Left renal cortex interstitium (tissue), 4 donors: Measurements from ENCODE around the gene CEACAM16. TPM values are rescaled to one million over a fixed set of nuclear protein-coding genes. Genes with fewer than 3 reads are reported as not detected.
"Not testable (repeated sequence)": the region's sequence is repeated elsewhere in the genome, so short reads cannot be mapped to it uniquely, and the experiment has no call there.

ENCODE experiments used
- DNase-seq, 4 donors: peaks; one replicate each; pipeline ENCODE4 v3.0.0-alpha.2; 2013; ENCODE audit warnings: low read depth in 4 of 4, low spot score in 2 of 4, missing footprints in 1 of 4
- polyA plus RNA-seq, 4 donors: library from polyadenylated mRNA; unstranded; fragments of 120-200 nt; gene quantifications; one replicate each; pipeline ENCODE4 v1.2.1, GENCODE V29; 2013; ENCODE audit not compliant: insufficient read length in 4 of 4

CEACAM16 gene, protein sequence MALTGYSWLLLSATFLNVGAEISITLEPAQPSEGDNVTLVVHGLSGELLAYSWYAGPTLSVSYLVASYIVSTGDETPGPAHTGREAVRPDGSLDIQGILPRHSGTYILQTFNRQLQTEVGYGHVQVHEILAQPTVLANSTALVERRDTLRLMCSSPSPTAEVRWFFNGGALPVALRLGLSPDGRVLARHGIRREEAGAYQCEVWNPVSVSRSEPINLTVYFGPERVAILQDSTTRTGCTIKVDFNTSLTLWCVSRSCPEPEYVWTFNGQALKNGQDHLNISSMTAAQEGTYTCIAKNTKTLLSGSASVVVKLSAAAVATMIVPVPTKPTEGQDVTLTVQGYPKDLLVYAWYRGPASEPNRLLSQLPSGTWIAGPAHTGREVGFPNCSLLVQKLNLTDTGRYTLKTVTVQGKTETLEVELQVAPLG
- not detected for polyA plus RNA-seq

DNA sequence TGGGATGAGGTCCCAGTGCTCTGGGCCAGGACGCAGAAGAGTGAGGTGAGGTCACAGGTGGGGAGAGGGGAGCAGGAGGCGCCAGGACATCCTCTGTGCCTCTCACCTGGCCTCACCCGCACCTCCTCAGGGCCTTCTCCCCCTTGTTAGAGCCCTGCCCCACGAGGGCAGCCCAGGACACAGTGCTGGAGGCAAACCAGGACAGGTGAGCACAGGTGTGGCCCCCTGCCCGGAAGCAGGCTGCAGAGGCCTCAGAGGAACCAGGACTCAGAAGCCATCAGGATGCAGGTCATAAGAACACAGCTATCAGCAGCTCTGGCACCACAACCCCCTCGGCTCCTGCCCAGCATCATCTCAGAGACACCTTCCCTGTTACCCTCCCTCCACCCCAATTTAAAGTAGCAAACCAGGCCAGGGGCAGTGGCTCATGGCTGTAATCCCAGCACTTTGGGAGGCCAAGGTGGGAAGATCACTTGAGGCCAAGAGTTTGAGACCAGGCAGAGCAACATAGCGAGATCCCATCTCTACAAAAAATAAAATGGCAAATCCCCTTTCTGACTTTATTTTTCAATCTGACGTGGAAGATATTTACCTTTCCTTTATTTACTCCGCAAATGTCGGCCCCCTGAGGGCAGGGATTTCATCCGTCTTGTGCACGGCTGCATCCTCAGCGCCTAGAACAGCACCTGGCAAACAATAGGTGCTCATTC lies at the start of gene CEACAM16:
Gene CEACAM16, plus strand, starts transcription at position 660 of the 710 bp plus-strand sequence. CDS start 2,306 bp downstream, outside the sequence.
- no peak for DNase-seq

DNA sequence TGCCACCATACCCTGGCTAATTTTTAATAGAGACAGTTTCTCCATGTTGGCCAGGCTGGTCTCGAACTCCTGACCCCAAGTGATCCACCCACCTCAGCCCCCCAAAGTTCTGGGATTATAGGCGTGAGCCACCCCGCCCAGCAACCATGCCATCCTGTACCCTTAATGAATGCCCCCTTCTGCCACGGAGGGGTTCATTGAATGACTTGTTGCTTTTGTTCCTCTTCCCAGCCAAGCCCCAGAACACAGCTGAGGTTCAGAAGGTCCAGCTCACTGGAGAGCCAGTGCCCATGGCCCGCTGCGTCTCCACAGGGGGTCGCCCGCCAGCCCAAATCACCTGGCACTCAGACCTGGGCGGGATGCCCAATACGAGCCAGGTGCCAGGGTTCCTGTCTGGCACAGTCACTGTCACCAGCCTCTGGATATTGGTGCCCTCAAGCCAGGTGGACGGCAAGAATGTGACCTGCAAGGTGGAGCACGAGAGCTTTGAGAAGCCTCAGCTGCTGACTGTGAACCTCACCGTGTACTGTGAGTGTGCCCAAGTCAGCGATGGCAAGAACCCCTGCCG lies 49.3 kb upstream of the CEACAM16 start:
- DNase-seq, result no peak

DNA sequence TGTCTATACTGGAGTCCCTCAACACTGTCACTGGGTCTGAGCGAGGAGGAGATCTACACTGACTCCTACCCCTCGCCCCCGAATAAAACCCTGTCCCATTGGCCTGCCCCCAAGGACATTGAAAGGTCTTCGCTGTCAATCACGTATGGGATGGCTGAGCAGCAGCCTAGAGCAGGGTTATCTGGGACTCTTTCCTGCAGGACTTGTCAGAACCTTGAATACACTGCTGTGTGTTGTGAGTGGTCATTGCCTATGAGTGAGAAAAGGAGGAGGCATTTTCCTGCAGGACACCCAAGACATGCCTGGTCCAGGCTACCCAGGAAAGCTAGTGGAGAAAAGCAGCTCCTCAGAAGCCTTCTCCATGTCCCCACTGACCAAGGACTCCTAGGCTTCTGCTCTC lies 45.6 kb upstream of the CEACAM16 start:
- no peak for DNase-seq

DNA sequence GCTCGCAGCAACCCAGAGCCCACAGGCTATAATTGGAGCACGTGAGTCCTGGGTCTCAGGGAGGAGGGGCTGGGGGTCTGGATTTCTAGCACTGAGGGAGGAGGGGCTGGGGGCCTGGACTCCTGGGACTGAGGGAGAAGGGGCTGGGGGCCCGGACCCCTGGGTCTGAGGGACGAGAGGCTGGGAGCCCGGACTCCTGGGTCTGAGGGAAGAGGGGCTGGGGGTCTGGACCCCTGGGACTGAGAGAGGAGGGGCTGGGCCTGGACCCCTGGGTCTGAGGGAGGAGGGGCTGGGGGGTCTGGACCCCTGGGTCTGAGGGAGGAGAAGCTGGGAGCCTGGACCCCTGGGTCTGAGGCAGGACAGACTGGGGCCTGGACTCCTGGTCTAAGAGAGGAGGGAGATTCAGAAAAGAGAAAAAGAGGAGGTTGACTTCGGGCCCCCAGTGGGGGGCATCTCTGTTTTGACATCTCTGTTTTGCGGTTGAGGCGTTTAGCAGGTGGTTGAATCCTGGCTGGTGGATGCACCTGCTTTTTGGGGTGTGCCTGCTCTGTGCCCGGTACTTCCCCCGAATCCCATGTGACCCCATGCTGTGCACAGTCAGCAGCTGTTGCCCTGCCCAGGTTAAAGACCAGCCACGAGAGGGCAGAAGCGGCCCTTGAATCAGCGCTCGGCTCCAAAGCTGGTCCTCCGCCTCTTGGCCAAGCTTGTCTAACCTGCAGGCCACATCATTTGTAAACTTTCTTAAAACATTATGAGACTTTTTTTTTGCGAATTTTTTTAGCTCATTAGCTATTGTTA lies 44.8 kb upstream of the CEACAM16 start:
- DNase-seq, result no peak

DNA sequence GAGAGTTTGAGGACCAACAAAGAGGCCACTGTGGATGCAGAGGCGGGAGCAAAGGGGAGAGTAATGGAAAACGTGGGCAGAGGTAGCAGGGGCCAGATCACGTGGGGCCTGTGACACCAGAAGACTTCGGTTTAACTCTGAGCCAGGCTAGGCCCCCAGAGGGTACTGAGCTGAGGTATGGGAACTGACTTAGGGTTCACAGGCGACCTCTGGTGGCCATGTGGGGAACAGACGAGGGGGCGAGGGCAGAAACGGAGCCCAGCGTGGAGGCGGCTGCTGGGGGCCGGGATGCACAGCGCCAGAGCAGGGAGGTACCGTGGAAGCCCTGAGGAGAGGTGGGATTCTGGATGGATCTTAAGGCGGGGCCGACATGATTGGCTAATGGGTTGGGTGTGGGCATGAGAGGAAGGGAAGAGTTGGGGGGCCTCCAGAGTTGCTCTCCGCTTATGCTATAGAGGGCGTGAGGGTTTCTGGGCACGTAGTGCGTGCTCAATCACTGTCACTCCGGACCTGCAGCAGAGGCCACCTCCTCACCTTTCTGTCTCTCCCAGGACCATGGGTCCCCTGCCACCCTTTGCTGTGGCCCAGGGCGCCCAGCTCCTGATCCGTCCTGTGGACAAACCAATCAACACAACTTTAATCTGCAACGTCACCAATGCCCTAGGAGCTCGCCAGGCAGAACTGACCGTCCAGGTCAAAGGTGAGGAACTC lies 41.6 kb upstream of the CEACAM16 start:
- no peak for DNase-seq

DNA sequence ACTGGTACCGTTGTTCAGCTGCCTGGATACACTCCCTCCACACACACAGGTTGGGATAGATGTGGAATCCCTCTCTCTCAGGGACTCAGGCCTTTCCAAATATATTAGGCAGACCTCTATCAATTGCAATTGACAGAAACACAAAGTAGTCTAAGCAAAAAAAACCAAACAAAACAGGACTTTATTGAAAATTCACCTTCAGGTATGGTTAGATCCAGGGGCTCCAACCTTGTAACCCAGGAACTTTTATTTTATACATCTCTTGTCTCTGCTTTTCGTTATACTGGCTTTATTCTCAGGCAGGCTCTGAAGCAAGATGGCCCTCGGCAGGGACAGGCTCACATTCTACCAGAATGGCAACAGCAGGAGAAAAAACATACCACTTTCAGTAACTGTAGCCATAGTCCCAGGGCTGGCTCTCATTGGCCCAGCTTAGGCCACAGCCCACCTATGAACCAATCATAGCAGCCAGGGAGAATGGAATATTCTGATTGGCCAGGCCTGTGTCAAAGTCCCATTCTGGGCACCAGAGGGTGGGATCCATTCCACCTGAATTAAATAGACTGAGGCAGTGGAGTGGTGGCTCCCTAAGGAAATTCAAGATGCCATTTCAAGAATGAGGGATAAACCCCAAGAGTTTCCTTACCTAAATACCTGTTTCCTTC lies 40.8 kb upstream of the CEACAM16 start:
- DNase-seq, result no peak

DNA sequence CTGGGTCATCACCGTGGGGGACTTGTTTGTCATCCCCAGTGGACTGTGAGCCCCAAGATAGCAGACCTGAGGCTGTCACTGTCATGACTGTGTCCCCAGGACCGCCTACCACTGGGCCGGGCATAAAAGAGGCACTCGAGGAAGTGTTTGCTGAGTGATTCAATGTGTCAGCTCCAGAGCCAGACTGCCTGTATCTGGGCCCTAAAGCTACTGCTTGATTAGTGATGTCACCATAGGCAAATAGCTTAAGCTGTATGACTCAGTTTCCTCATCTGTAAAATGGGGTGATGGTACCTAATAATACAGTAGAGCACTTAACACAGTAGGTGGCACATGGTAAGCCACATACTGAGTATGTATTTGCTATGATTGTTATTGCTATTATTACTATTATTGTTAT lies 38.9 kb upstream of the CEACAM16 start:
- no peak for DNase-seq

DNA sequence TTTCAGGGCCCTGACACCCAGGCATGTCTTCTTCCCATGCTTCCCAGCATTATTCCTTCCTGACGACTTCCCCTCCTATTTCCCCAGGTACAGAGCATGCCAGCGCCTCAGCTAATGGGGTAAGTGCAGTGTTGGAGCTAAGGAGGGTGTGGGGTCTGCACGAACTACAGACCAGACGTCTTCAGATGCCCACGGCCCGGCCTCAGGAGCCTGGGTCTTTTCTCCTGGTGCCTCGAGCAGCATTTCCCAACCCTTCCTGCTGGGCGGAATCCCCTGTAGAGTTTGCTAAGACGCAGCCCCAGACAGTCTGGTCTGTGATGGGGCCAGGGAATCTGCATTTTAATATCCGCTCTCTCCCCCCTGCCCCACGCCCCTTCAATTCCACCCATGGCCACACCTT lies 37.7 kb upstream of the CEACAM16 start:
- no peak for DNase-seq

DNA sequence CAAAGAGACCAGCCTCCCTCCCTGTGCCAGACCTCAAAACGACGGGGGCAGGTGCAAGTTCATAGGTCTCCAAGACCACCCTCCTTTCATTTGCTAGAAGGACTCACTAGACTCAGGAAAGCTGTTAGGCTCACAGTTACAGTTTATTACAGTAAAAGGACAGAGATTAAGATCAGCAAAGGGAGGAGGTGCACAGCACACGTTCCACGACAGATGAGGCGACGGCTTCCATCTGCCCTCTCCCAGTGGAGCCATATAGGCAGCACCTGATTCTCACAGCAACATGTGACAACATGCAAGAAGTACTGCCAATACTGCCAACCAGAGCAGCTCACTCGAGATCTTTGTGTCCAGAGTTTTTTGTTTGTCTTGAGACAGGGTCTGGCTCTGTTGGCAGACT lies 37.0 kb upstream of the CEACAM16 start:
- DNase-seq, result no peak

DNA sequence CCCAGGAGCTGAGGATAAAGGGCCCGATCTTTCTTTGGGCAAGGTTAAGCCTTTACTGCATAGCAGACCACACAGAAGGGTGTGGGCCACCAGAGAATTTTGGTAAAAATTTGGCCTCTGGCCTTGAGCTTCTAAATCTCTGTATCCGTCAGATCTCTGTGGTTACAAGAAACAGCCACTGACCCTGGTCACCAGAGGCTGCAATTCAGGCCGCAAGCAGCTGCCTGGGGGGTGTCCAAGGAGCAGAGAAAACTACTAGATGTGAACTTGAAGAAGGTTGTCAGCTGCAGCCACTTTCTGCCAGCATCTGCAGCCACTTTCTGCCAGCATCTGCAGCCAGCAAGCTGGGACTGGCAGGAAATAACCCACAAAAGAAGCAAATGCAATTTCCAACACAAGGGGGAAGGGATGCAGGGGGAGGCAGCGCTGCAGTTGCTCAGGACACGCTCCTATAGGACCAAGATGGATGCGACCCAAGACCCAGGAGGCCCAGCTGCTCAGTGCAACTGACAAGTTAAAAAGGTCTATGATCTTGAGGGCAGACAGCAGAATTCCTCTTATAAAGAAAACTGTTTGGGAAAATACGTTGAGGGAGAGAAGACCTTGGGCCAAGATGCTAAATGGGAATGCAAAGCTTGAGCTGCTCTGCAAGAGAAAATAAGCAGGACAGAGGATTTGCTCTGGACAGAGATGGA lies 36.1 kb upstream of the CEACAM16 start:
- DNase-seq, result no peak

DNA sequence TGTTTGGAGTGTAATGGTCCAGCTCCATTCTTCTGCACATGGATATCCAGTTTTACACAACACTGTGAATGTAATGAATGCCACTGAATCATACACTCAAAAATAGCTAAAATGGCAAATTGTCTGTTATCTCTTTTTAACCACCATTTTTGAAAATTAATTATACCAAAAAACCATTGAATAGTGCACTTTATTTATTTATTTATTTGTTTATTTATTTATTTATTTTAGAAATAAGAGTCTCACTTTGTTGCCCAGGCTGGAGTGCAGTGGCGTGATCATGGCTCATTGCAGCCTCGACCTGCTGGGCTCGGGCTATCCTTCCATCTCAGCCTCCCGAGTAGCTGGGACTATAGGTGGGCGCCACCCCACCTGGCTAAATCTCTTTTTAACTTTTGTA lies 35.0 kb upstream of the CEACAM16 start:
- no peak for DNase-seq

DNA sequence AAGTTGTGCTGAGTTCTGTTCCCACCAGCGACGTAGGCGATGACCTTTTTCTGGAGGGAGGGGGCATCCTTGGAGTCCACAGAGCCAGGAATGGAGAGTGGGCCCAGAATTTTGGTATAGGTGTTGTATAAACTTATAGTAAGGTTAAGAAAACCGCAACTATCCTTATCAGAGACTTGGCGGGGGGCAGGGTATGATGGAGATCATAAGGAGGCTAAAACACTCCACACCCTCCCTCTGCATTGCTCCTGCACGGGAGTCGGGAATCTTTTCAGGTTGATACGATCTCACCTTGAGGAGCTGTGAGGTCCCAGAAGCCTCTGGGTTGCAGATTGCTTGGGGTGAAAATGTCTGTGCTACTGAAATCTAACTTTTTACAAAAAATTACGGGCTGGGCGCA lies 34.0 kb upstream of the CEACAM16 start:
- no peak for DNase-seq

DNA sequence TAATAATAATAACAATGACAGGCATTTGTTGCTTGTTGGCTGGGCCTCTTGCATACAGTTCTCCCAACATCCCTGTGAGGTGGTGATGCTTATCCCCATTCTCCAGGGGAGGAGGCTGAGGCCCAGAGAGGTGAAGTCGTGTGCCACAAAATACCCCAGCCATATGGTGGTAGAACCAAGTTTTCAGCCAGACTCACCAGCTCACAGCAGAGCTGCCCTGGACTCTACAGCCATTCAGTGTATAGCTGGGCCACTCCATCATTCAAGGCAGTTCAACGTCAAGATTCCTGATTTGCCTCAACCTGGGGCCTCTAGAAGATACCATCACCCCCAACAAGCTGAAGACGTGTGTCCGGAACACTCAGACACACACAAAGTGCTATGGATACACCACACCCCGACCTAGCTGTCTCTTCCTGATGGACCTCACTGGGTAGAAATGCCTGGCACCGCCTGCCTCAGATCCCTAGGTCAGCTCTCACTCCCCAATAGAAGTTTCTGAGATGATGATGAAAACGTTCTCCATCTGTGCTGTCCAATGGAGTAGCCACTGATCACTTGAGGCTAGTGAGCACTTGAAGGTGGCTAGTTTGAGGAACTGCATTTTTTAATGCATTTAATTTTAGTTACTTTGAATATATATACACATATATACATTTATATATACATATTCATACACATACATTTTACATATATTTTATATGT lies 31.9 kb upstream of the CEACAM16 start:
- no peak for DNase-seq

DNA sequence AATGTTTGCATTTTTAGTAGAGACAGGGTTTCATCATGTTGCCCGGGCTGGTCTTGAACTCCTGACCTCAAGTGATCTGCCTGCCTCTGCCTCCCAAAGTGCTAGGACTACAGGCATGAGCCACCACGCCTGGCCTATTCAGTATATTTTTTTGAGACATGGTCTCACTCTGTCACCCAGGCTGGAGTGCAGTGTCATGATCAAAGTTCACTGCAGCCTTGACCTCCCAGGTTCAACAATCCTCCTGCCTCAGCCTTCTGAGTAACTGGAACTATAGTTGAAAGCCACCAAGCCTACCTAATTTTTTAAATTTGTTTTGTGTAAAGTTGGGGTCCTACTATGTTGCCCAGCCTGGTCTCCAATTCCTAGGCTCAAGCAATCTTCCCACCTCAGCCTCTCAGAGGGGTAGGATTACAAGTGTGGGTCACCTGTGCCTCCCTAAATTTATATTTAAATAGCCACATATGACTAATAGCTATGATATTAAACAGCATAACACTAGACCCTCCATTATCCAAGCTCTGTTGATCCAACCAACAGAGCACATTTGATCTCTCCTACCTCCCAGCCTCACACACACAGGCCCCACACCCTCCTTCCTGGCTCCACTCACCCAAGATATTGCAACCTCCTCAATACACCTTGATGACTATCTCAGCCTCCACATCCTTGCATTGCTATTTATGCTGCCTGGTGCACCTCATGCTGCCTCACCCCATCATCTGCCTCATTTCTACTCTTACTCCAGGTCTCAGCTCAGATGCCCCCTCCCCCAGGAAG lies 29.8 kb upstream of the CEACAM16 start:
- DNase-seq, result no peak

DNA sequence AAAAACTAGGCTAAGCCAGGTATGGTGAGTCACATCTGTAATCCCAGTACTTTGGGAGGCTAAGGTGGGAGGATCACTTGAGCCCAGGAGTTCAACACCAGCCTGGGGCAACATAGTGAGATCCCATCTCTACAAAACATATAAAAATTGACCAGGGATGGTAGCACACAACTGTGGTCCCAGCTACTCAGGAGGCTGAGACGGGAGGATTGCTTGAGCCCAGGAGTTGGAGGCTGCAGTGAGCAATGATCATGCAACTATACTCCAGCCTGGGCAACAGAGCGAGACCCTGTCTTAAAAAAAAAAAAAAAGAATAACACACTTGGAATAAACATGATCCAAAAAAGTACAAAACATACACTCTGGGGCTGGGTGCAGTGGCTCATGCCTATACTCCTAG lies 28.9 kb upstream of the CEACAM16 start:
- not testable (repeated sequence) for DNase-seq

DNA sequence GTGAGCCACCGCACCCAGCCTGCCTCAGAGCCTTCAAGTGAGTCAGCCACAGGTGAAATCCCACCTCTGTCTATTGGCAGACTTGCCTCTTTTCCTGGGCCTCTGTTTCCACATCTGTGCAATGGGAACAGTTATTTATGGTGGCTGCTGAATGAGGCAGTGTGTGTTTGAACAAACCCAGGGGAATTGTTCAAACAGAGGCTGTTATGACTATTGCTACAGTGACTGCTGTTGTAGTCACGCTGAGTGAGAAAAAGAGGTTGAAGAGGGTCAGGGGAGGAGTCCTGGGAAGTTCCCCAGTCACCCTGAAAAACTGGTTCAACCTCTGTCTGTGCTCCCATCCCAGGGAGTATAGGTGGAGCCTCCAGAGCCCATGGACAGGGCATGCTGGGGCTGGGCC lies 27.6 kb upstream of the CEACAM16 start, which contains the start of gene CEACAM19:
Gene CEACAM19, plus strand, starts transcription at position 83 of the 400 bp plus-strand sequence. CDS start 450 bp downstream, outside the sequence.
- no peak for DNase-seq

DNA sequence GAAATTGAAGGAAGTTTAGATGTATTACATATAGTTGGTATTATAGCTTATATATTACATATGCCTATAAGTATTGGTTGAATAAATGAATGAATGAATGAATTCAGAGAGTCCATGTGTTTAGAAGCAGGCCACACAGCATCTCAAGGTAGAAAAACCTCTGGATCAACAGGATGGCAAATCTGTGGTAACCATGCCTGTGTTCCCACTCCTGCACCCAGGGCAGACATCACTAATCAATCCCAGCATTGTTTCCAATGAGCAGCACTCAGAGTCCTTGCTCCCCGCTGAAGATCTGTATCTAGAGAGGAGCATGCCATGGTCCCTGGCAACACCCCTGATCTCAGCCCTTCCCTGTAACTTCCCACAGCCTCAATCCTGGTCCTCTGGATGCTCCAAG lies 26.7 kb upstream of the CEACAM16 start:
- DNase-seq, result no peak

DNA sequence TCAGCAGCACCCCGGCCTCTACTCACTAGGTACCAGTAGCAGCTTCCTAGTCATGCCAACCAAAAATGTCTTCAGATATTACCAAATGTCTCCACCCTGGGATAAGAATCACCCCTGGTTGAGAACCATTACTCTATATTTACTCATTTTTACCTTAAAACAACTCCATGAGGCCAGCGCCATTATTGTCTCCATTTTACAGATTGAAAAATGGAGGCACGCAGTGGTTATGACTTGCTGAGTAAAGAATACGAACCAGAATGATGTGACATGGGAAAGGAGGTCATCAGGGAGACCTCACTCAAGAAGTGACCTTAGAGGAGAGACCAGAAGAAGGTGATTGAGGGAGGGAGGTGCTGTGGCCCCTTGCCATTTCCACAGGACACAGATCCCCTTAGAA lies 25.4 kb upstream of the CEACAM16 start:
- no peak for DNase-seq
